ENCODE measurements around the gene PANX1.

The PANX1 gene

GRCh38 chr11:94100253-94100652 lies 28.4 kb upstream of the PANX1 start:
- DNase-seq (ENCODE audit: low read depth), result no peak
- H3K4me3 ChIP-seq (ENCODE audit: control insufficient read depth, low read depth, low read length), result no peak overlapping the region
- TF ChIP-seq, protein P1, sequence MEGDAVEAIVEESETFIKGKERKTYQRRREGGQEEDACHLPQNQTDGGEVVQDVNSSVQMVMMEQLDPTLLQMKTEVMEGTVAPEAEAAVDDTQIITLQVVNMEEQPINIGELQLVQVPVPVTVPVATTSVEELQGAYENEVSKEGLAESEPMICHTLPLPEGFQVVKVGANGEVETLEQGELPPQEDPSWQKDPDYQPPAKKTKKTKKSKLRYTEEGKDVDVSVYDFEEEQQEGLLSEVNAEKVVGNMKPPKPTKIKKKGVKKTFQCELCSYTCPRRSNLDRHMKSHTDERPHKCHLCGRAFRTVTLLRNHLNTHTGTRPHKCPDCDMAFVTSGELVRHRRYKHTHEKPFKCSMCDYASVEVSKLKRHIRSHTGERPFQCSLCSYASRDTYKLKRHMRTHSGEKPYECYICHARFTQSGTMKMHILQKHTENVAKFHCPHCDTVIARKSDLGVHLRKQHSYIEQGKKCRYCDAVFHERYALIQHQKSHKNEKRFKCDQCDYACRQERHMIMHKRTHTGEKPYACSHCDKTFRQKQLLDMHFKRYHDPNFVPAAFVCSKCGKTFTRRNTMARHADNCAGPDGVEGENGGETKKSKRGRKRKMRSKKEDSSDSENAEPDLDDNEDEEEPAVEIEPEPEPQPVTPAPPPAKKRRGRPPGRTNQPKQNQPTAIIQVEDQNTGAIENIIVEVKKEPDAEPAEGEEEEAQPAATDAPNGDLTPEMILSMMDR (conservative IDR thresholded peaks at IDR 0.05; ENCODE audit: control insufficient read depth, insufficient read depth, low read depth, low read length), result no peak

GRCh38 chr11:94103471-94103870 lies 25.2 kb upstream of the PANX1 start:
- H3K4me3 ChIP-seq (ENCODE audit: control insufficient read depth, low read depth, low read length), result no peak overlapping the region
- TF ChIP-seq, protein P1 (conservative IDR thresholded peaks at IDR 0.05; ENCODE audit: control insufficient read depth, insufficient read depth, low read depth, low read length), result no peak
- DNase-seq (ENCODE audit: low read depth), result no peak

DNA sequence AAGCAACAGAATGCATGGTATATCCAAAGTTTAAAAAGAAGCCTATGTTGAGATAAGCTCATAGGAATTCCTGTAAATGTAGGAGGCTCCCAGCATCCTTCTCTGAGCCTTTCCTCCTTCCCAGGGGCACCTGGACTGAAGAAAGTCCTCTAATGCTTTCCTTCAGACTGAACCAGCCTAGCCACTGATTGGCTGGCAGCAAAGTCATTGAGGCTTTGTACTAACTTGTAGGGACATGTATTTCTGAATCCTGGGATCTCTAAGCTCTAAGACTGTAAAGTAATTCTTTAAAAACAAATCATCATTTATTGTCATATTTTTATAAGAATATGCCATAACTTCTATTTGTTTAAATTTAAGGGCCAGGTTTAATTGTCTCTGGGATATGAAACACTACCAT lies 23.9 kb upstream of the PANX1 start:
- H3K4me3 ChIP-seq (ENCODE audit: control insufficient read depth, low read depth, low read length), result no peak overlapping the region
- DNase-seq (ENCODE audit: low read depth), result no peak
- TF ChIP-seq, protein P1 (conservative IDR thresholded peaks at IDR 0.05; ENCODE audit: control insufficient read depth, insufficient read depth, low read depth, low read length), result no peak

DNA sequence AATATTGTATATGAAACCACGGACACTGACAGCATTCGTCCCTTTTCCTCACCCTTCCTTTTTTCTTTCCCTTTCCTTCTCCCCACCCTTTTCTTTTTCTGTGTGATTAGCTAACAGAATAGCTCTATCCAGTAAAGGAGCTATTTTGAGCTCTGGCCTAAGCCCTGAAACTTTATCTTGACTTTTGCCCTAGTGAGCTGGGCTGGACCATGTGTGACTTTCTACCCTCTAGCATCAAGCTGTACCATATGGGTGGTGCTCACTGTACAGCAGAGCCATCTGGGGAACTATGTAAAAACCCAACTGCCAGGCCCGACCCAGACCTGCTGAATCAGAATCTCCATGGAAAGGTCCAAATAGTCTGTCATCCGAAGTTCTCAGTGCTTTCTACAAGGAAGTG lies 21.9 kb upstream of the PANX1 start:
- DNase-seq (ENCODE audit: low read depth), result no peak
- no peak overlapping the region for H3K4me3 ChIP-seq (ENCODE audit: control insufficient read depth, low read depth, low read length)
- TF ChIP-seq, protein P1 (conservative IDR thresholded peaks at IDR 0.05; ENCODE audit: control insufficient read depth, insufficient read depth, low read depth, low read length), result no peak

GRCh38 chr11:94107363-94107762 lies 21.3 kb upstream of the PANX1 start:
- DNase-seq (ENCODE audit: low read depth), result no peak
- TF ChIP-seq, protein P1 (conservative IDR thresholded peaks at IDR 0.05; ENCODE audit: control insufficient read depth, insufficient read depth, low read depth, low read length), result no peak
- no peak overlapping the region for H3K4me3 ChIP-seq (ENCODE audit: control insufficient read depth, low read depth, low read length)

GRCh38 chr11:94111241-94111640 lies 17.4 kb upstream of the PANX1 start:
- TF ChIP-seq, protein P1 (conservative IDR thresholded peaks at IDR 0.05; ENCODE audit: control insufficient read depth, insufficient read depth, low read depth, low read length), result no peak
- DNase-seq (ENCODE audit: low read depth), result no peak

DNA sequence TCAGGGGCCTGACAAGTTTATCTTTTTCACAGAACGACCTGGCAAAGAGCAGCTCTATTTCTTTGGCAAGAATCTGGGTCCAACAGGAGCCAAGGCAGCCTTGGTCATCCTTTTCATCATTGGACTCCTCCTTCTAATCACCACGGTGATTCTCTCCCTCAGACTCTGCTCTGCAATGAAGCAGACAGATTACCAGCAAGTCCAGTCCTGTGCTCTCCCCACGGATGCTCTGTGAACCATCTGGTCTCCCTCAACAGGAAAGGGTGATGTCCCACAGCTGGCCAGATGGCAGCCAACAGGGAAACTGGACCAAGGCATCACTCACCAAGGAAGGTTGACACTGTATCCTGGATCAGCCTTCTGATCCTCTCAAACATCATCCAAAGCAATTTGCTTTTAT lies 17.0 kb upstream of the PANX1 start:
- H3K4me3 ChIP-seq (ENCODE audit: control insufficient read depth, low read depth, low read length), result no peak overlapping the region
- no peak for DNase-seq (ENCODE audit: low read depth)
- TF ChIP-seq, protein P1 (conservative IDR thresholded peaks at IDR 0.05; ENCODE audit: control insufficient read depth, insufficient read depth, low read depth, low read length), result no peak

More at GRCh38 chr11:94111241-94111640, 17.4 kb upstream of the PANX1 start:
- no peak overlapping the region for H3K4me3 ChIP-seq (ENCODE audit: control insufficient read depth, low read depth, low read length)

Measured in fibroblast of mammary gland (primary cell).